Measurements from ENCODE around the gene A4GALT.

- no peak for TF ChIP-seq CTCF (IDR thresholded peaks at IDR 0.05)
- no peak for TF ChIP-seq POLR2A (IDR thresholded peaks at IDR 0.05)
Observed at GRCh38 chr22:42716649-42717127, 4.0 kb downstream of the A4GALT start.
